ENCODE measurements around the gene DNM1L. TPM values are rescaled to one million over a fixed set of nuclear protein-coding genes. Genes with fewer than 3 reads are reported as not detected.

DNM1L gene
- total and polyA plus RNA-seq, 12 donors: 32.3 to 81.5 (median 57.3) TPM

DNA sequence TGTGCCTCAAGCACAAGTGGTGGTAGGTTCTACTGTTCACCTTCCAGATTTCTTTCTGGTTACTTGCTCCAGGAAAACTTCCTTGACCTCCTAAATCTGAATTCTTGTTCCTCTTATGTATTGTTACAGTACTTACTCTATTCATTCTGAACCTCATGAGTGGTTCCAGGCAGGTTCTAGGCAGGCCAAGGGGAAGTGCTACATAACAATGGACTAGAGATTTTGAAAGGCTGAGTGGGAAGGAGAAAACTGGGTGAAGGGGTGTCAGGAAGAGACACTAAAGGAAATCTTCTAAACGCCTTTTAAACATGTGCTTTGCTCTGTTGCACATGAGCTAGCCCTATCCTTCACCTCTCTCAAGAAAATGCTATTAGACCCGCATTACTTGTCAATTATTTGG is 75.0 kb downstream of the DNM1L start:
- Histone ChIP-seq H3K27me3 (no peaks in the 10 kb centered on the region), H3K4me1 (peaks cover 0 to 32% (median 20%) of the 10 kb centered on the region in 9 donors), H3K36me3 (peaks cover 3 to 51% (median 34%) of the 10 kb centered on the region in 9 donors), H3K4me3 (peak overlapping the region in 8 of 10 donors; percentile 77 to 95 (median 85)), H3K27ac (peak overlapping the region in 5 of 10 donors; percentile 85 to 95 (median 90)), H3K9me3 (no peaks in the 10 kb centered on the region)
- WGBS, 2 donors: 42 to 51% methylated on average over 2 of the region's 2 CpGs
- DNase-seq: no peak
- no peak for ATAC-seq
- TF ChIP-seq, protein P1, sequence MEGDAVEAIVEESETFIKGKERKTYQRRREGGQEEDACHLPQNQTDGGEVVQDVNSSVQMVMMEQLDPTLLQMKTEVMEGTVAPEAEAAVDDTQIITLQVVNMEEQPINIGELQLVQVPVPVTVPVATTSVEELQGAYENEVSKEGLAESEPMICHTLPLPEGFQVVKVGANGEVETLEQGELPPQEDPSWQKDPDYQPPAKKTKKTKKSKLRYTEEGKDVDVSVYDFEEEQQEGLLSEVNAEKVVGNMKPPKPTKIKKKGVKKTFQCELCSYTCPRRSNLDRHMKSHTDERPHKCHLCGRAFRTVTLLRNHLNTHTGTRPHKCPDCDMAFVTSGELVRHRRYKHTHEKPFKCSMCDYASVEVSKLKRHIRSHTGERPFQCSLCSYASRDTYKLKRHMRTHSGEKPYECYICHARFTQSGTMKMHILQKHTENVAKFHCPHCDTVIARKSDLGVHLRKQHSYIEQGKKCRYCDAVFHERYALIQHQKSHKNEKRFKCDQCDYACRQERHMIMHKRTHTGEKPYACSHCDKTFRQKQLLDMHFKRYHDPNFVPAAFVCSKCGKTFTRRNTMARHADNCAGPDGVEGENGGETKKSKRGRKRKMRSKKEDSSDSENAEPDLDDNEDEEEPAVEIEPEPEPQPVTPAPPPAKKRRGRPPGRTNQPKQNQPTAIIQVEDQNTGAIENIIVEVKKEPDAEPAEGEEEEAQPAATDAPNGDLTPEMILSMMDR (IDR thresholded peaks at IDR 0.05): no peak
- intact Hi-C loops (cut with DNase I): loop anchor here in 4 of 10 donors (10.0 kb wide), 4 partner anchors 161 to 1461 kb away; partner anchors contain the start of gene ALG10 (in 2 of the 4)

DNA sequence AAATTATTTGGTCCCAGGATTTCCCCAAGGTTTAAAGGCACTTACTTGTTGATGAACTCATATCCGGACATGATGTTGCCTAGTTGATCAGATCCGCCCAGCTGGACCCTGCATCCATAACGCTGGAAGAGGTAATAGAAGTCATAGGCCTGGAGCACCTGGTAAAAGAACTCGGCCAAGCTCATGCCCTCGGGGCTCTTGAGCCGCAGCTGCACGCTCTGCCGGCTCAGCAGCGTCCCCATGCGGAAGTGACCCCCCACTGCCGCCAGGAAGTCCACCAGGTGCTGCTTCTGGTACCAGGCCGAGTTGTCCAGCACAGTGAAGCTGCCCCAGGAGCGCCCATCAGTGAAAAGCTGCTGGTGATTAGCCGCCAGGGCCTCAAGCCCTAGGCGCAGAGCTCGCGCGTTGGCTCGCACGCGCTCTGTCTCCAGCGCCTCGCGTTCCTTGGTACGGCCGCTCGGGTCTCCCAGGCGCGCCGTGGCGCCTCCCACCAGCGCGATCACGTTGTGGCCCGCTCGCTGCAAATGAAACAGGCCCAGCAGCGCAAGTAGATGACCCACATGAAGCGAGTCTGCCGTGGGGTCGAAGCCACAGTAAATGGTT is 76.1 kb downstream of the DNM1L start:
- H3K27me3 ChIP-seq: no peaks in the 10 kb centered on the region
- peaks cover 0 to 32% (median 20%) of the 10 kb centered on the region in 9 donors for H3K4me1 ChIP-seq
- intact Hi-C loops (cut with DNase I): loop anchor here in 6 of 10 donors (1.0 to 10.0 kb wide), 7 partner anchors 76 to 1460 kb away; partner anchors contain the start of genes ALG10 (in 3 of the 6) and DNM1L (in 1 of the 6)
- TF ChIP-seq, protein P1 (IDR thresholded peaks at IDR 0.05): peak; percentile 30 to 76 (median 58)
- no peaks in the 10 kb centered on the region for H3K9me3 ChIP-seq
- peak; percentile 42 to 79 (median 67) for ATAC-seq
- 0 to 1% methylated on average over 40 of the region's 40 CpGs for WGBS, 2 donors
- H3K27ac ChIP-seq: peak overlapping the region; percentile 24 to 95 (median 87)
- H3K4me3 ChIP-seq: peak overlapping the region; percentile 54 to 97 (median 85)
- peaks cover 0 to 41% (median 24%) of the 10 kb centered on the region in 9 donors for H3K36me3 ChIP-seq
- peak; percentile 47 to 57 for DNase-seq

DNA sequence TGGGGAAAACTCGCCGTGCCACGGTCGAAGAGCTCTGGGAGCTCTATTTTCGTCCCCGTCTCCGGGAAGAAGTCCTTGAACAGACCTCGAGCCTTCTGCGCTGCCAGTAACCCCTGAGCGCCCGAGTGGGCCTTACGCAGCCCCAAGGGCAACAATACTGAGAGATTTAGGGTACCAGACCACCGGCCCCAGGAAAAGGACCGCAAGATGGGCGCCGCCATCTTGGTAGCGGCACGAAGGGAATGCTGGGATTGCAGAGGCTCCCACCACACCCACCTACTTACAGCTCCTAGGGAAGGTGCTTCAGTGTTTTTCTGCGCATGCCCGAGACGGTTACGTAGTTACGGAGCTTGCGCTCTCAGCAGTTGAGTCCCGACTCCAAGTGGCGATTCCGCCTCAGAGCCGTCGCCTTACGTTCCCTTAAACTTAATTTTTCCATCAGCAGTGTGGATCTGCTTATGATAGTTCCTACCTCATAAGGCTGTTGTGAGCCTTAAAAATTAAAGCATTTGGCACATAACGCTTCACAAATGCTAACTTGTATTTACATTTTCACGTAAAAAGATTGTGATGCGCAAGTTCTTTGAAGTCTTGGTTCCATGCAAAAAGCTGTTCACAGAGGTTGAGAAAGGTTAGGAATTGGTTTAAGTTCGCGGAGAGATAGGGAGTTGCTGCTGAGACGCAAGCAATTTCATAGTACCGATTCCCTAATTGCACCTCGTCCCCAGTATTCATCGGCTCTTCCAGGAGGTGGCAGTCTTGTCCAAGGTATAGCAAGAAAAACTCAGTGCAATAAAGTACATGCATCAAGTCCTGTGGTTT is 76.8 kb downstream of the DNM1L start, which contains the start of gene YARS2:
TSS of gene YARS2 (minus strand) at position 244 of the 822 bp plus-strand sequence. CDS start at position 221, 23 bp downstream.
- Histone ChIP-seq H3K27me3 (no peaks in the 10 kb centered on the region), H3K9me3 (no peaks in the 10 kb centered on the region), H3K4me3 (peak within 1 kb of the TSS; percentile 54 to 97 (median 85)), H3K4me1 (peaks cover 0 to 32% (median 20%) of the 10 kb centered on the region in 9 donors), H3K27ac (peak within 1 kb of the TSS; percentile 57 to 95 (median 87)), H3K36me3 (peaks cover 0 to 34% (median 17%) of the 10 kb centered on the region in 9 donors)
- WGBS, 2 donors: 0 to 1% methylated on average over 39 of the region's 39 CpGs
- intact Hi-C loops (cut with DNase I): loop anchor here in 9 of 10 donors (1.0 to 10.0 kb wide), 14 partner anchors 77 to 1459 kb away; partner anchors contain the start of genes ALG10 (in 6 of the 9) and DNM1L (in 1 of the 9)
- ATAC-seq (peak; percentile 99 to 100 (median 99)), DNase-seq (peak; percentile 89 to 97)
- TF ChIP-seq, protein P1 (IDR thresholded peaks at IDR 0.05): peak; percentile 53 to 87 (median 79)

All from heart right ventricle (tissue), 16 donors.